Measurements from ENCODE around the gene FSTL3.
A peak's percentile ranks its signal among the peaks of the same experiment; 100 is the strongest.
"Not testable (repeated sequence)": the region's sequence is repeated elsewhere in the genome, so short reads cannot be mapped to it uniquely, and the experiment has no call there.

The FSTL3 gene

DNA sequence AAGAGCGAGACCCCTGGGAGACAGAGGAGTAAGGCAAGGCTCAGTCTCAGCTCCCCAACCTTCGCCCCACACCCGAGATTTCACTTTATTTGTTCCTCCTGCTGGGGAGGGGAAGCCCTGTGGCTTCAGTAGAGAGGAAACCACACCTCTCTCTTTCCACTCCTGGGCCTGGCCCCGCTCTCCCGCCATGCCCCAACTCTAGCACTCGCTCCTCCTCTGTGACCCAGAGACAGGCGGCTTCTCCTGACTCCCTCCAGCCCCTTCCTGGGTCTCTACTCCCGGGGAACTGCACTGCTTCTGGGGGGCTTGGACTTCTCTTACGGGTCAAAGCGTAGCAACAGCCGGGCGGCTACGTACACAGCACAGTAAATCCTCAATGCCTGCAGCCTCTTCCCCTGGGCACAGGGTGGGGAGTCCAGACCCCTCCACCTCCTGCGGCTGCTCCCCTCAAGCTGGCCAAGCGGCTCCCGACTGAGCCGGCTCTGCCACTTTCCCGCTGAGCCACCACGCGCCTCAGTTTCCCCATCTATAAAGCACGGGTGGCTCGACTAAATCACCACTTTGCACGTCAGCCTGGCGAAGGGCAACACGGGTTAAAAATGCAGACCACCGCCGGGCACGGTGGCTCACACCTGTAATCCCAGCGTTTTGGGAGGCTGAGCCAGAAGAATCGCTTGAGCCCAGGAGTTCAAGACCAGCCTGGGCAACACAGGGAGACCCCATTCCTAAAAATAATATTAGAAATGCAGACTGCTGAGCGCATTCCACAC, 14.6 kb upstream of the FSTL3 start:
- no peak for DNase-seq

DNA sequence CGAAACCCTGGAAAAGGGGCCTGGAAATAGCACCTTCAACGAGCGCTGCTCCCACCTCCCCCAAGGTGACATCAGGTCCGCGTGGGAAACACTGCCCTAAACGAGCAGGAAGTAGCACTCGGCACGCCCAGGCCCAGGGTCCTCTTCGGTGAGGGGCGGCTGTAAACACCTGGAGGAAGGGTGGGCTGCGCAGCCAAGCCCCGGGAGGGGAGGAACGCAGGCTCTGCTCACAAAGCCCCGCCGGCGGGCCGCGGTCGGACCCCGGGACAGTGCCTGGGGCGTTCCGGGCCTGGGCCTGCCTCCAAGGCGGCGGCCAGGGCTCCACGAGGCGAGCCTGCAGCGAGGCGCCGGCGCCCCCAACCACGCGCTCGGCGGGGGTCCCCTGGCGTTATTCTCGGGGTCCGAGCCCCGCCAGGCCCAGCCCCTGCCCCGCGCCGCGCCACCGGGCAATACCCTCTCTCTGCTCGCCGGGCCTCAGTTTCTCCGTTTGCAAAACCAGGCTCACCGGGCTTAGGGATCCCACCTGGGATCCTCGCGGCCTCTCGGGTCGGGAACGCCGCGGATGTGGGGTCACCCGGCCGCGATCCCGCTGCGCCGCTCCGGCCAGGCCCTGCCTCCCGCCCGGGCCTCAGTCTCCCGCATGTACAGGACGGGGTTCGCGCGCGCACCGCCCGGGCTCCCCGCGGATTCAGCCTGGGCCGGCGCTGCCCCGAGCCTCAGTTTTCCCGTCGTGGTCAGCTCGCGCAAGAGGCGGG, 13.8 kb upstream of the FSTL3 start:
- no peak for DNase-seq

DNA sequence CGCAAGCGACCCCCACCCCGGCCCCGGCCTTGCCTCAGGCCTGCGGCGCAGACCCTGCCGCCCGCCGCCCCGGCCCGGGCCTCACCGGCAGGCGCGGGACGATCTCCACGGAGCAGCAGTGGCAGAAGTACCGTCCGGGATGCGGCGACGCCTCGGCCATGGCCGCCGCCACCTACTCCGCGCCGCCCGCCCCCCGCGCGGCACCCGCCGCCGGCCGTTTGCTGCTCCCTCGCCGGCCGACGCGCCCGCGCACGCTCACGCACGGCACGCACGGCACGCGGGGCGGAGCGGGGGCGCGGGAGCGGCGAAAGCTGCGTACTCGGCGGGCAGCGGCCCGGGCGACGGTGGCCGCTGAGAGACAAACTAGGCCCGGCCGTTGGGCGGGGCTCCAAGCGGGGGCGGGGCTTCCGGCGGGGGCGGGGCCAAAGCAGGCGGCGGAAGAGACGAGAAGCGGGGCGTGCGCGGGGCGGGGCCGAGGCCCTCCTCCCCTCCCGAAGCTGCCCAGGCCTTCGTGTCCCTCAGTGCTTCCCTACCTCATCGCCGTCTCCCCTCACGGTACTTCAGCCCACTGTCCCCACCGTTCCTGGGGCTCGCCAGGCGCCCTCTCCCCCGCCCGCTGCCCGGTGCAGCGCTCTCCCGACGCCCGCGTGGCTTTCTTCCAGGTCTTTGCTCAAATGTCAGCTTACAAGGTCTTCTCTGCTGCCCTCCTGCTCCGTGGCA, 13.1 kb upstream of the FSTL3 start, which contains the start of gene RNF126:
TSS of gene RNF126 (minus strand) at position 253 of the 720 bp plus-strand sequence. CDS start at position 160, 93 bp downstream.
- peak; percentile 91 for DNase-seq

DNA sequence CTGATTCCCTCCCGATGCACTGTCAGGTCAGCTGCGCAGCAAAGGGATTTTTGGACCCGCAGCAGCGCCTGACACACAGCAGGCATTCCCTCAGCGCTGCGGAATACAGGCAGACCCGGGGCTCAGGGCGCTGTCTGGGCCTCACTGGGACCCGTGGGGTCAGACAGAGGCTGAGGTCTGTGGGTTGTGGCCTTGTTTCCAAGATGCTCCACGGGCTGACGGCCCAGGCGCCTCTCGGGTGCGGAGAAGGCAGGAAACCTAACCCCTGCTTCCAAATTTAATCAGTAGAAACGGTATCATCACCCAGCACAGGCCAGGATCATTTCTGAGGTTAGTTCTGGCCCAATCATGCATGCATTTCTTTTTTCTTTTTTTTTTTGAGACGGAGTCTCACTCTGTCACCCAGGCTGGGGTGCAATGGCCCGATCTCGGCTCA, 12.5 kb upstream of the FSTL3 start:
- DNase-seq: no peak

DNA sequence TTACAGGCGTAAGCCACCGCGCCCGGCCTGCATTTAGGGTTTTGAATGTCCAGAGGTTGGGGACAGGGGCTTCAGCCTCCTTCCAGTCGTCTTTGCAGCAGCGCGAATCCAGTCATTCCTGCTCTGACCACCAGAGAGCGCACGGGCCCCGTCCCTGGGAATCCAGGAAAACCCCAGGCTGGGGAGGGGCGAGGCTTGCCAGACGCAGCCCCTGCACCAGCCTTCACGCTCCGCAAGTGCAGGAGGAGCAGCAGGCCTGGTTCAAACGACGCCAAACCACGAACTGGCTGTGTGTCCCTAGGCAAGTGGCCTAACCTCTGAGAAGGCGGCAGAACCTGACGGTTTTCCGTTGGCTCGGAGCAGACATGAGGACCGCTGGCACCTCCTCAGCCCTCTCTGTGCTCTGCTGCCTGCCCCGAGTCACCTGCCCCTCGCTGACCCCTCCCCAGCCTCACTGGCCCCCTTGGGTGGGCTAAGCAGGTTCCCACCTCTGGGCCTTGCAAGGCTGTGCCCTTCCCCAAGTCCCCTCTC, 11.2 kb upstream of the FSTL3 start:
- DNase-seq: peak; percentile 61

DNA sequence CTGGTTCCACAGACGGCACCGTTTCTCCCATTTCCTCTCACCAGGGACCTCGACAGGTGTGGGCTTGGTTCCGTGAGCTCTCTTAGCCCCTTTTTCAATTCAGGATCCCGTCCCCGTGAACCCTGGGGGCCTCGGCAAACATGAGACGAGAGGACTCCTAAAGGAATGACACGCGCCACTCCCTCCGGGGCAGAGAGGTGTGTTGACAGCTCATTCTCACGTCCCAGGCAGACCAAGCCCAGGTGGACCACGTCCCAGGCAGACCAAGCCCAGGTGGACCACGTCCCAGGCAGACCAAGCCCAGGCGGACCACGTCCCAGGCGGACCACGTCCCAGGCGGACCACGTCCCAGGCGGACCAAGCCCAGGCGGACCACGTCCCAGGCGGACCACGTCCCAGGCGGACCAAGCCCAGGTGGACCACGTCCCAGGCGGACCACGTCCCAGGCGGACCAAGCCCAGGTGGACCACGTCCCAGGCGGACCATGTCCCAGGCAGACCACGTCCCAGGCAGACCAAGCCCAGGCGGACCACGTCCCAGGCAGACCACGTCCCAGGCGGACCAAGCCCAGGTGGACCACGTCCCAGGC, 9.1 kb upstream of the FSTL3 start:
- DNase-seq: not testable (repeated sequence)

DNA sequence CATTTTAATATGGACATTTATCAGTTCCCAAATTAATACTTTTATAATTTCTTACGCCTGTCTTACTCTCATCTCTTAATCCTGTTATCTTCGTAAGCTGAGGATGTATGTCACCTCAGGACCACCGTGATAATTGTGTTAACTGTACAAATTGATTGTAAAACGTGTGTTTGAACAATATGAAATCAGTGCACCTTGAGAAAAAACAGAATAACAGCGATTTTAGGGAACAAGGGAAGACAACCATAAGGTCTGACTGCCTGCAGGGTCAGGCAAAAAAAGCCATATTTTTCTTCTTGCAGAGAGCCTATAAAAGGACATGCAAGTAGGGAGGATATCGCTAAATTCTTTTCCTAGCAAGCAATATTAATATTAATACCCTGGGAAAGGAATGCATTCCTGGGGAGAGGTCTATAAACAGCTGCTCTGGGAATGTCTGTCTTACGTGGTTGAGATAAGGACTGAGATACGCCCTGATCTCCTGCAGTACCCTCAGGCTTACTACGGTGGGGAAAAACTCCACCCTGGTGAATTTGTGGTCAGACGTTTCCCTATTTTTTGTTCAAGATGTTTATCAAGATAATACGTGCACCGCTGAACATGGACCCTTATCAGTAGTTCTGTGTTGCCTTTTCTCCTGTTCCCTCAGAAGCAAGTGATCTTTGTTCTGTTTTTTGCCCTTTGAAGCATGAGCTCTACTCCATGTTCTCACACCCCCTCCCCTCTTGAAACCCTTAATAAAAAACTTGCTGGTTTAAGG, 7.3 kb upstream of the FSTL3 start:
- not testable (repeated sequence) for DNase-seq

DNA sequence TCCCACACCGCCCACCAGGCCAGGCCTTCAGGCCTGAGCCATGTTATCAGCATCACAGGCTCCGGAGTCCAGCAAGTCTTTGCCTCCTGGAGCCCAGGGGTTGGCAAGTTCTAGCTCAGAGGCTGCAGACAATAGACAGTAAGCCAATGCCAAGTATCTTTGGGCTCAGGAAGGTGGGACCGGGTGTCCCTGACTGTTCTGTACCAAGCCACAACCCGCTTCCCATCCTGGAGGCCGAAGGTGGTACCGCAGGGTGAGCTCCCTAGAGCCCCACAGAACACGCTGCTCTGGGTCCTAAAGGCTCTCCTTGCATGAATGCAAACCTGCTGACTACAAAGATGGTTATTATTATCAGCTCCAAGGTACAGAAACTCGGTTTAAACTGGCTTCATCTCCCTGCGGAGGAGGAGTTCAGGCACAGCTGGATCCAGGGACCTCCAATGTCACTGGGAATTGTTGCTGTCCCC, 5.5 kb upstream of the FSTL3 start:
- no peak for DNase-seq

DNA sequence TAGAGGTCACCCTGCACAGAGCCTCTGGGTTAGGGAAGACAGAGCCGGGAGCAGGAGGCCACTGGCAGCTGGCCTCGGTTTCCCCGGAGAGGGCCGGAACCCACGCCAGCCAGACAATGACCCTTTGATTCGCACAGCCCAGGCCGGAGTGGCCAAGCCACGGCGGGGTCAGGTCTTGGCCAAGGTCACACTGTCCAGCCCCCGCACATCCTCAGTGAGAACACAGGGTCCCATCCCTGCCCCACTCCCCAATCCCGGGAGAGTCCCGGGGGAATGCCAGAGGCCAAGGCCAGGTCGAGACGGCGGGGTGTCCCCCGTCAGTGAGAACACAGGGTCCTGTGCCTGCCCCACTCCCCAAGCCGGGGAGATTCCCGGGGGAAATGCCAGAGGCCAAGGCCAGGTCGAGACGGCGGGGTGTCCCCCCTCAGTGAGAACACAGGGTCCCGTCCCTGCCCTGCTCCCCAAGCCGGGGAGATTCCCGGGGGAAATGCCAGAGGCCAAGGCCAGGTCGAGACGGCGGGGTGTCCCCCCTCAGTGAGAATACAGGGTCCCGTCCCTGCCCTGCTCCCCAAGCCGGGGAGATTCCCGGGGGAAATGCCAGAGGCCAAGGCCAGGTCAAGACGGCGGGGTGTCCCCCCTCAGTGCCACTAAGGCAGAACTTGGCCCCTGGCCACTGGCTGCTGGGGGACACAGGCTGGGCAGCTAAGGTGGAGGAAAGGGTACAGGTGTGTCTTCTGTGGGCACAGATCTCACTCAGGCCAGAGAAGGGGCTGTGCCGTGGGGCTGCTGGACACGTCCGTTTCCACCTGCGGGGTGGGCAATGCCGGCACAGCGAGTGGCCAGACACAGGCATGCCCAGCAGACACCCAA, 1.7 kb upstream of the FSTL3 start:
- DNase-seq: no peak

DNA sequence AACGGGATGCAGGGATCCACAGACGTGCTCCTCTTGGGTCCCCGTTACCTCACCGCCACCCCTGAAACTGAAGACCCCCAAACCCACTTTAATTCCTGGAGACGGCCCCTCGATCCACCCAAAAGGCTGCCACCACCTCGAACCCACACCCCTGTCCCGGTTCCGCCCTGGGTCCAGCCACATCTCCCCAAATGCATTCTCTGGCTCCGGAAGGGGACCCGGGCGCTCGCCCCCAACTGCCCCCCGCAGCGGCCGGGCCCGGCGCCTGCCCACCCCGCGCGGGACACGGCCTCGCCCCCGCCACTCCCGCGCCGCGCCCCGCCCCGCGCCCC, 219 bp upstream of the FSTL3 start:
- DNase-seq: no peak

DNA sequence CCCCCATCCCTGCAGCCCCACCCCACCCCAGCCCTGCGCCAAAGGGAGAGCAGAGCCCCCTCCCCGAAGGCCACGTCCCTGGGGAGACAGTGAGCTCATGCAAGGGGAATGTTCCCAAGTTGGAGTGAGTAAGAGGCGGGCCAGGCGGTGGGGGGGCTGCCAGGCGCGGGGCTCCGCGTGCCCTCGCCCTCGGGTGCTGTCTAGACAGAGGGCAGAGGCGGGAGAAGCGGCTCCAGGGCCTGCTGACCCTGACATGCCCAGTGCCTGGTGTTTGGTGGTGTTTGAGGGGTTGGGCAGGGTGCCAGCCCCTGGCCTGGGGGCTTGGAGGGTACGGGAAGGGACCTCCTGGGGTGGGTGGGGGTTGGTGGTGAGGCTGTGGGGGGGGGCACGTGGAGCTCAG, 1.0 kb downstream of the FSTL3 start:
- DNase-seq: no peak

DNA sequence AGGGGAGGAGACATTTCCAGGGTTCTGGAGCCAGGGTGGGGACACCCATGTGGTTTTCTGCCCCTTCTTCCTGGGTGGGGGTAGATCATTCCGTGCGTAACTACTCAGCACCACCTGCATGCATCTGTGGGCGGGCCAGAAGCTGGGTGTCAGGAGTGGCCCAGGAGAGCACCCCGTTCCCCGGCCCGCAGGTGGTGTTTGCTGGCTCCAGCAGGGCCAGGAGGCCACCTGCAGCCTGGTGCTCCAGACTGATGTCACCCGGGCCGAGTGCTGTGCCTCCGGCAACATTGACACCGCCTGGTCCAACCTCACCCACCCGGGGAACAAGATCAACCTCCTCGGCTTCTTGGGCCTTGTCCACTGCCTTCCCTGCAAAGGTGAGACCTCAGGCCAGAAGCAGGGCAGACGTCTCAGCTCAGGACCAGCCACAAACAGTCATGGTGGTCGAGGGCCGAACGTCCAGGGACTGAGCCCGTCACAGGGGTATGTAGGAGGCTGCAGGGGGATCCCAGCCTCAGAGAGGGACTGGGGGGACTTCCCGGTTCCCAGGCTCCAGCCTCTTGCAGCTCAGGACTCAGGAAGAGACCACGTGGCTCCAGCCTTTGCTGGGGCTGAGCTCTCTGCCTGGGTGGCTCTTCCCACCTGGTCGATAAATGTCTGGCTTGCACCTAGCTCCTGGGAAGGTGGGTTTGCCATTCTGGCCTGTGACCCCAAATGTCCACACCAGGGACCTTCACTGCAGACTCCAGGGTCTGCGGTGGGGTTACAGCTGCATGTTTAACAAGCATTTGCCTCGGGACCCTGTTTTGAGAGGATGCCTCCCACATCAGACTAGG, 1.6 kb downstream of the FSTL3 start:
- no peak for DNase-seq

DNA sequence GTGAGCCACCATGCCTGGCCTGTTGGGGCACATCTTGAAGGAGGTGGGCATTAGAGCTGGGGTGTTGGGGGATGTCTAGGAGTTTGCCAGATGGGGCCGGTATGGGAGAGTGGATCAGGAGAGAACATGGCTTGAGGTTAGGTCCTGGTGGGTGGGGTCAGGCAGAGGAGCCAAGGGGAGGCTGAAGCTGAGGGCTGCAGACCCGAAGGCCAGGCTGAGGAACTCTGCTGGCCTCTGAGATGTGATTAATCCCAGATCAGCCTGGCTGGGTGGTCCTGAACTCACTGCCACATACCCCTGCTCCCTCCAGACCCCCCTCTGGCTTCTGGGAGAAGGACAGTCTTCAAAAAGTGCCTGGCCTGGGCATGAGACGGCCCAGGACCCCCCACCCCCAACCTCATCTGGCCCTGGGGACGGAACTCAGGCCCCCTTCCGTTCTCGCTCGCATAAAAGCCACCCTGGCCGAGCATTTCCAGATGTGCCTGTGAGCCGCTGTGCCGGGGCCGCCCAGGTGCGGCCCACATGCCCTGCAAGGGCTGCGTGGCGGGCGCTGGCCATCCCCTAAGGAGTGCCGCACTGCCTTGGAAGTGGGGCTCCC, 2.7 kb downstream of the FSTL3 start:
- DNase-seq: no peak

DNA sequence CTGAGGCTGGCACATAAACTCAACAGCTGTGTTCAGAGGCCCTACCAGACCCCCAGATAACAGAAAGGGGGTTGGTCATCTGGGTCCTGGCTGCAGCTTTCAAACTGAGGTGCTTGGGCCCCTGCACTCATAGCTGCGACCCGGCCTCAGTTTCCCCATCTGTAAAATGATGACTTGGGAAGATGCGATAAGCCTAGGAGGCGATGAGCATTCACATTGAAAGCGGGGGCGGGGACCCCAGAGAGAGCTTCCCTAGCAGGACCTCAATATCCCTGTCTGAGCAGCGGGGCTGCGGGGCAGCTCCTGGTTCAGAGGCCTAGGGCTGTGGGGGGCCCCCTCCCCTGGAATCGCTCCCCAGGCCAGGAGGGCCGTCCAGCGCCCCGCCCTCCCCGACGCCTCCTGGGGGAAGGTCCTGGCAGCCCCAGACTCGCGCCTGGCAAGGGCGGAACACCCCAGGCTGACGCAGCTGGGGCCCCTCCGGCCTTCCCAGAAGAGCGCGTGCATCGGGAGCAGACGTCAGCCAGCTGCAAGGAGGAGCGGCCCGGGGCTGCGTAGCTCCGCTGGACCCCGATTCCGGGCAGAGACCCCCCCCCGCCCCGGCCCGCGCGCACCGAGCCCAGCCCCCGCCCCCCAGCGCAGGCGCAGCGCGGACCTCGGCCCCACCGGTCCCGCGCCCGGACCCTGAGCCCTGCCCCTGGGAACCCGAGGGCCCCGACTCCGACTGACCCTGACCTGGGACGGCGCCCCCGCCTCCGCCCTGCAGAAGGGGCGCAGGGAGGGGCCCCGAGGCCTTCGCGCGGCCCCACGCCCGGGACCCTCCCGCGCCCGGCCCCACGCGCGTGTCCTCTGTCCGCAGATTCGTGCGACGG, 3.5 kb downstream of the FSTL3 start:
- no peak for DNase-seq

DNA sequence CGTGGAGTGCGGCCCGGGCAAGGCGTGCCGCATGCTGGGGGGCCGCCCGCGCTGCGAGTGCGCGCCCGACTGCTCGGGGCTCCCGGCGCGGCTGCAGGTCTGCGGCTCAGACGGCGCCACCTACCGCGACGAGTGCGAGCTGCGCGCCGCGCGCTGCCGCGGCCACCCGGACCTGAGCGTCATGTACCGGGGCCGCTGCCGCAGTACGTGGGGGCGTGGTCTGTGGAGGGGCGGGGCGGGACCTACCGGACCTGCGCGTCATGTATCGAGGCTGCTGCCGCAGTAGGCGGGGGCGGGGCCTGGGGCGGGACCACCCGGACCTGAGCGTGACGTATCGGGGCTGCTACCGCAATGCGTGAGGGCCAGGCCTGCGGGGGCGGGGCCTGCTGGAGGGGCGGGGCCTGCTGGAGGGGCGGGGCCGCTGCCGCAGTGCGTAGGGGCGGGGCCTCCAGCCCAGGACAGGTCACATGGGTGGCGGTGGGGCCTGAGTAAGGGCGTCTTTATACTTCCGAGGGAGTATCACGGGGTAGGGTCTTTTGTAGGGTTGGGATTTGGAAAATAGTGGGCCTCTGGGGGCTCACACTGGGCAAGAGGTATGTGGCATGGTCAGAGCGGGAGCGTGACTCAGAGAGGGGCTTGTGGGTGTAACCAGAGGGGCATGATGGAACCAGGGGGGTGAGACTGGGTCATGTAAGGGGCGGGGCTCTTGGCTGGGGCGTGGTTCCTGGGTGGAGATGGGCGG, 4.3 kb downstream of the FSTL3 start:
- peak; percentile 87 for DNase-seq

DNA sequence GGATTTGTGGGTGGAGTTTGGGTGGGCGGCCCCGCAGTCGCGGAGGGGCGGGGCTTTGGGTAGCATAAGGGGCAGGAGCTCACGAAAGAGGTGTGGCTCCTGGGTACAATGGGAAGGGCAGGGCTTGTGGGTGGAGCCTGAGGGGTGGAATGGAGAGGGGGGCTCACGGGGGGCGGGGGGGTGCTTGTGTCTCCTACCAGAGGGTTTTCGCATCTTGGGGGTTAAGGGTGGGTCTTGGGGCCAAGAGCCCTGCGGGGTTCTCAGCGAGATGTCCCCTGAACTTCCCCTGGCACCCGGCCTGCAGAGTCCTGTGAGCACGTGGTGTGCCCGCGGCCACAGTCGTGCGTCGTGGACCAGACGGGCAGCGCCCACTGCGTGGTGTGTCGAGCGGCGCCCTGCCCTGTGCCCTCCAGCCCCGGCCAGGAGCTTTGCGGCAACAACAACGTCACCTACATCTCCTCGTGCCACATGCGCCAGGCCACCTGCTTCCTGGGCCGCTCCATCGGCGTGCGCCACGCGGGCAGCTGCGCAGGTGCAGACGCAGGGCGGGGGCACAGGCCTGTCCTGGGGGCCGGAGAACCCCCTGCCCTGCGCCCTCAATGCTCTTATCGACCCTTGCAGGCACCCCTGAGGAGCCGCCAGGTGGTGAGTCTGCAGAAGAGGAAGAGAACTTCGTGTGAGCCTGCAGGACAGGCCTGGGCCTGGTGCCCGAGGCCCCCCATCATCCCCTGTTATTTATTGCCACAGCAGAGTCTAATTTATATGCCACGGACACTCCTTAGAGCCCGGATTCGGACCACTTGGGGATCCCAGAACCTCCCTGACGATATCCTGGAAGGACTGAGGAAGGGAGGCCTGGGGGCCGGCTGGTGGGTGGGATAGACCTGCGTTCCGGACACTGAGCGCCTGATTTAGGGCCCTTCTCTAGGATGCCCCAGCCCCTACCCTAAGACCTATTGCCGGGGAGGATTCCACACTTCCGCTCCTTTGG, 5.1 kb downstream of the FSTL3 start:
- DNase-seq: no peak

Data from NCI-H2107 (cell line).